DND-41 (cell line): Measurements from ENCODE around the gene ALDH1L1.
"Not testable (repeated sequence)": the region's sequence is repeated elsewhere in the genome, so short reads cannot be mapped to it uniquely, and the experiment has no call there.

ENCODE experiments used
- CTCF ChIP-seq: IDR thresholded peaks from 2 replicates; pipeline ENCODE4 v1.5.1; 2012; ENCODE audit warnings: borderline replicate concordance, low read length, moderate library complexity, mild to moderate bottlenecking; ENCODE audit not compliant: poor library complexity, severe bottlenecking; ENCODE audit errors: extremely low read depth
- EZH2 ChIP-seq: IDR thresholded peaks from 3 replicates; pipeline ENCODE4 v1.6.1; 2012; ENCODE audit warnings: borderline replicate concordance, low read depth, mild to moderate bottlenecking, moderate library complexity, low read length, inconsistent platforms; ENCODE audit not compliant: severe bottlenecking

GRCh38 chr3:126092128-126092527 is 88.3 kb downstream of the ALDH1L1 start:
- not testable (repeated sequence) for TF ChIP-seq EZH2, CTCF
